ENCODE measurements around the gene ZNF549. TPM values are rescaled to one million over a fixed set of nuclear protein-coding genes. Genes with fewer than 3 reads are reported as not detected.
A peak's percentile ranks its signal among the peaks of the same experiment; 100 is the strongest.

Gene ZNF549
- total and polyA plus RNA-seq, 2 donors (not counting 3 experiments of a cell fraction or from before 2014, with no cell fraction given) = 1.4 to 3.5 TPM

GRCh38 chr19:57578487-57579205, 51.5 kb downstream of the ZNF549 start, which contains the start of gene ZNF416:
Gene ZNF416 (minus strand): TSS chr19:57578911. CDS start chr19:57578704, 207 bp downstream.
- H2AFZ ChIP-seq (ENCODE audit: low read depth, low read length) = peak within 1 kb of the TSS; percentile 93
- DNase-seq (ENCODE audit: low read depth, low spot score) = peak; percentile 96
- peaks cover 10% of the 10 kb centered on the region for H3K4me1 ChIP-seq (ENCODE audit: control insufficient read depth, extremely low read depth, insufficient read depth, low read length)
- ChIA-PET POLR2A (no interaction called here), CTCF (no interaction called here)
- TSS peak; percentile 61 for BruUV-seq (replicated peaks)
- H3K9ac ChIP-seq (replicated peaks; ENCODE audit: extremely low read depth, insufficient read depth, low read length) = peak within 1 kb of the TSS; percentile 65
- no peaks in the 10 kb centered on the region for H3K9me1 ChIP-seq (replicated peaks; ENCODE audit: control insufficient read depth, extremely low read depth, insufficient read depth, low read length)
- dilution Hi-C loops (cut with MboI; ENCODE audit: extremely low pct_ligation_motif_present, low sequenced_read_pairs) = no loop called here
- peak within 1 kb of the TSS; percentile 79 to 93 (median 85) for H3K4me3 ChIP-seq (replicated peaks in 1 of 3; ENCODE audit: insufficient read depth in 1 of 3, low read depth in 1 of 3, low read length in 3 of 3)
- no peak within 1 kb of the TSS for H3K27ac ChIP-seq (ENCODE audit: insufficient read depth, low read depth, low read length)
- no peaks in the 10 kb centered on the region for H4K20me1 ChIP-seq (replicated peaks; ENCODE audit: control insufficient read depth, extremely low read depth, insufficient read depth, low read length)
- H3K27me3 ChIP-seq (ENCODE audit: control insufficient read depth in 2 of 2, insufficient read depth in 2 of 2, low read length in 2 of 2) = no peaks in the 10 kb centered on the region
- peaks cover 10 to 13% of the 10 kb centered on the region in 2 experiments for H3K36me3 ChIP-seq (ENCODE audit: control insufficient read depth in 2 of 2, extremely low read depth in 1 of 2, insufficient read depth in 2 of 2, low read length in 2 of 2)
- peaks cover 11% of the 10 kb centered on the region for H3K9me3 ChIP-seq (replicated peaks; ENCODE audit: control insufficient read depth, insufficient read depth, low read length)
- no peak for TF ChIP-seq MYC (IDR thresholded peaks at IDR 0.05; ENCODE audit: low read depth, low read length)
- TF ChIP-seq POLR2A (IDR thresholded peaks at IDR 0.05; ENCODE audit: low read depth, low read length) = no peak
- no peak for TF ChIP-seq POLR2AphosphoS5 (IDR thresholded peaks at IDR 0.05; ENCODE audit: insufficient read depth, low read depth, low read length)
- no peak for TF ChIP-seq GATA2 (IDR thresholded peaks at IDR 0.05; ENCODE audit: insufficient read depth, insufficient read length, low read depth, low read length)
- TF ChIP-seq FOS (IDR thresholded peaks at IDR 0.05; ENCODE audit: borderline replicate concordance, insufficient read depth, low read length) = no peak
- intact Hi-C loops (cut with micrococcal nuclease) = loop anchor here (1.0 to 5.0 kb wide), 6 partner anchors 21 to 143 kb away; partner anchors contain the start of genes ZNF134, ZNF211, ZNF530 and ZNF549
- peaks cover 3% of the 10 kb centered on the region for H3K79me2 ChIP-seq (ENCODE audit: control insufficient read depth, insufficient read depth, low read length)
- peak; percentile 99 for FAIRE-seq
- peak within 1 kb of the TSS; percentile 91 for H3K4me2 ChIP-seq (ENCODE audit: insufficient read depth, low read length)

- Histone ChIP-seq H4K20me1 (replicated peaks; ENCODE audit: control insufficient read depth, extremely low read depth, insufficient read depth, low read length) (no peaks in the 10 kb centered on the region), H3K36me3 (ENCODE audit: control insufficient read depth in 2 of 2, extremely low read depth in 1 of 2, insufficient read depth in 2 of 2, low read length in 2 of 2) (no peaks in the 10 kb centered on the region), H3K9me3 (replicated peaks; ENCODE audit: control insufficient read depth, insufficient read depth, low read length) (peaks cover 2% of the 10 kb centered on the region), H3K4me1 (ENCODE audit: control insufficient read depth, extremely low read depth, insufficient read depth, low read length) (peaks cover 3% of the 10 kb centered on the region), H3K9me1 (replicated peaks; ENCODE audit: control insufficient read depth, extremely low read depth, insufficient read depth, low read length) (no peaks in the 10 kb centered on the region), H3K79me2 (ENCODE audit: control insufficient read depth, insufficient read depth, low read length) (no peaks in the 10 kb centered on the region), H3K9ac (replicated peaks; ENCODE audit: extremely low read depth, insufficient read depth, low read length) (no peak overlapping the region), H3K4me3 (replicated peaks in 1 of 3; ENCODE audit: insufficient read depth in 1 of 3, low read depth in 1 of 3, low read length in 3 of 3) (no peak overlapping the region), H3K4me2 (ENCODE audit: insufficient read depth, low read length) (no peak overlapping the region), H3K27me3 (ENCODE audit: control insufficient read depth in 2 of 2, insufficient read depth in 2 of 2, low read length in 2 of 2) (no peaks in the 10 kb centered on the region), H2AFZ (ENCODE audit: low read depth, low read length) (peak overlapping the region; percentile 54), H3K27ac (ENCODE audit: insufficient read depth, low read depth, low read length) (no peak overlapping the region)
- dilution Hi-C loops (cut with MboI; ENCODE audit: extremely low pct_ligation_motif_present, low sequenced_read_pairs) (no loop called here), intact Hi-C loops (cut with micrococcal nuclease) (no loop called here)
- no TSS peak for BruUV-seq (replicated peaks)
- ChIA-PET POLR2A (no interaction called here), CTCF (no interaction called here)
- FAIRE-seq = no peak
- DNase-seq (ENCODE audit: low read depth, low spot score) = no peak
- TF ChIP-seq EZH2 (IDR thresholded peaks at IDR 0.05; ENCODE audit: borderline replicate concordance, low read depth, low read length, severe bottlenecking) (no peak), POLR2A (IDR thresholded peaks at IDR 0.05; ENCODE audit: low read depth, low read length) (no peak), FOS (IDR thresholded peaks at IDR 0.05; ENCODE audit: borderline replicate concordance, insufficient read depth, low read length) (no peak), GATA2 (IDR thresholded peaks at IDR 0.05; ENCODE audit: insufficient read depth, insufficient read length, low read depth, low read length) (no peak), POLR2AphosphoS5 (IDR thresholded peaks at IDR 0.05; ENCODE audit: insufficient read depth, low read depth, low read length) (no peak), MYC (IDR thresholded peaks at IDR 0.05; ENCODE audit: low read depth, low read length) (no peak), JUN (IDR thresholded peaks at IDR 0.05; ENCODE audit: borderline replicate concordance, insufficient read depth, insufficient read length, low read depth) (no peak)
- TF ChIP-seq, protein P1, sequence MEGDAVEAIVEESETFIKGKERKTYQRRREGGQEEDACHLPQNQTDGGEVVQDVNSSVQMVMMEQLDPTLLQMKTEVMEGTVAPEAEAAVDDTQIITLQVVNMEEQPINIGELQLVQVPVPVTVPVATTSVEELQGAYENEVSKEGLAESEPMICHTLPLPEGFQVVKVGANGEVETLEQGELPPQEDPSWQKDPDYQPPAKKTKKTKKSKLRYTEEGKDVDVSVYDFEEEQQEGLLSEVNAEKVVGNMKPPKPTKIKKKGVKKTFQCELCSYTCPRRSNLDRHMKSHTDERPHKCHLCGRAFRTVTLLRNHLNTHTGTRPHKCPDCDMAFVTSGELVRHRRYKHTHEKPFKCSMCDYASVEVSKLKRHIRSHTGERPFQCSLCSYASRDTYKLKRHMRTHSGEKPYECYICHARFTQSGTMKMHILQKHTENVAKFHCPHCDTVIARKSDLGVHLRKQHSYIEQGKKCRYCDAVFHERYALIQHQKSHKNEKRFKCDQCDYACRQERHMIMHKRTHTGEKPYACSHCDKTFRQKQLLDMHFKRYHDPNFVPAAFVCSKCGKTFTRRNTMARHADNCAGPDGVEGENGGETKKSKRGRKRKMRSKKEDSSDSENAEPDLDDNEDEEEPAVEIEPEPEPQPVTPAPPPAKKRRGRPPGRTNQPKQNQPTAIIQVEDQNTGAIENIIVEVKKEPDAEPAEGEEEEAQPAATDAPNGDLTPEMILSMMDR (IDR thresholded peaks at IDR 0.05; ENCODE audit: extremely low read depth in 1 of 2, insufficient read depth in 1 of 2, low read depth in 1 of 2, low read length in 2 of 2) = no peak
Observed at GRCh38 chr19:57583104-57583520, 56.0 kb downstream of the ZNF549 start.
